ENCODE data around the gene CBX8.

CBX8 gene

DNA sequence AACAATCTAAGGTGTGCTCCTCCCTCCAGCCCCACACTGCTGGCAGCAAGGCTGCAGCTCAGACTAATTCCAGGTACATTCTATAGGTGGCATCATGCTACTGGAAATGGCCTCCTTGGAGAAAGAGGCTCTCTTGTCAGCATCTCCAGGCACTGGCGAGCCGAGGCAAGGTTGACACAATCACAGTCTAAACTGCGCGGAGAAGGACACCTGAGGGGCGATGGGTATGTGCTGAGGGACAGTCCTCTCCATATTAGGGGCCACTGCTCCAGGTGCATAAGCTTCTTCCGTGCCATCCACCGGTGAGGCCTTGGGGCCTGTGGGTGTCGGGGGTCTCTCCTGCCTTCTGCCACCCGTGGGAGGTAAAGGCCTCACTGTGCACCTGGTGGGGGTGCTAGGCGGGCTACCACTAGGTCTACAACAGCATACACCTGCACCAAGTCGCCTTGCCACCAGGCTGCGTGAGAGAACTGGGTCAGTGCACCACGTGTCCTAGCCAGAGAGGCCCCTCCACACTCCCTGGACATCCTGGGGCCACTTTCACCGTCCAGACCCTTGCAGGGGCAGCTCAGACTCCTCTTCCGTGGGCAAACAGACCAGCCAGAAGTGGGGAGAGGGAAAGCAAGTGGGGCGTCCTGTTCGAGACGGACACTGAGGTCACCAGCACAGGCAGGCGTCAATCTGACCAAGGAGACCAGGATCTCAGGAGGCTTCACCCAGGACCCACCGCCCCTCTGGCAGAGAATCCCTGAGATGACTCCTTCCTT, 12.1 kb upstream of the CBX8 start:
- Histone ChIP-seq H3K4me1 (ENCODE audit: insufficient read depth, low read length) (peaks cover 18% of the 10 kb centered on the region), H3K4me3 (ENCODE audit: low read depth in 1 of 2, low read length in 2 of 2) (no peak overlapping the region), H3K27ac (ENCODE audit: low read depth, low read length) (no peak overlapping the region), H3K9me3 (ENCODE audit: low read length) (no peaks in the 10 kb centered on the region), H3K27me3 (ENCODE audit: control insufficient read depth in 1 of 2, insufficient read depth in 2 of 2, low read length in 2 of 2) (peaks cover 77 to 88% of the 10 kb centered on the region in 2 donors), H3K36me3 (ENCODE audit: insufficient read depth, low read length) (no peaks in the 10 kb centered on the region), H3K9ac (ENCODE audit: low read length) (no peak overlapping the region)

DNA sequence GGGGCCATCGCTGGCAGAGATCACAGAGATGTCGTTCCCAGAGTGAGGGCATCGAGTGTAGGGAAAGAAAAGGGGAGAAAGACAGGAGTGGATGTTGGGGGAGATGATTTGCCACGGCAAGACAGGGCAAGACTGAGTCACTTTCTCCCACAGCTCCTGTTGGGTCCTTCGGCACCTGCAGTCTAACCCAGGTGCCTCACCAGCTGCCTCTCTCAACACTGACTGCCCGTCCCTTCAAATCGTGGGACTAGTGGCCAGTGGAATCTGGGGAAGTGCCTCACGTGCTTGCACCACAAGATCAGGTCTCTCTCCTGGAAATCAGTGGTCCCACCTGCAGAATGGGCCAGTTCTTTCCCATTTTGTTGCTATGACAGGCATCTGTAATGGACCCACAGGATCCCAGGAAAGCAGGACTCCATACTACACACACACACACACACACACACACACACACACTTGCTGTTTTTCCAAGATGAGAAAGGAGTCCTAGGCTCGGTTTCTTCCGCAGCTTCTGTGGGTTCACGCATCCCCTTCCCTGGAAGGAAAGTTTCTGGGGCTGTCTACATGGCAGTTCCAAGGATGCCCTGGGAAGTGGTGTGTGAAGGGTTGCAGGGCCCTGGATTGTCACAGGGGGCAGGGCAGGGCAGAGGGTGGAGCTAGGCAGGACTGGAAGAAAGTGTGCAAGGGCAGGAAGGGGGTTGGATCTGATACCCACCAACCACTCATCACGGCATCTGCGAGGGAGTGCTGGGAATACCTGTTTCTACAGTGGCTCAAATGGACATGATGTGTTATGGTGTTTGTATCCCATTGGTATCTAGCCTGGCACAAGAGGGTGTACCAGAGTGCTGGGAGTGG, 10.2 kb upstream of the CBX8 start:
- Histone ChIP-seq H3K9me3 (ENCODE audit: low read length) (peaks cover 4% of the 10 kb centered on the region), H3K4me1 (ENCODE audit: insufficient read depth, low read length) (peaks cover 12% of the 10 kb centered on the region), H3K36me3 (ENCODE audit: insufficient read depth, low read length) (no peaks in the 10 kb centered on the region), H3K27me3 (ENCODE audit: control insufficient read depth in 1 of 2, insufficient read depth in 2 of 2, low read length in 2 of 2) (peaks cover 86 to 93% of the 10 kb centered on the region in 2 donors), H3K27ac (ENCODE audit: low read depth, low read length) (no peak overlapping the region), H3K4me3 (ENCODE audit: low read depth in 1 of 2, low read length in 2 of 2) (no peak overlapping the region), H3K9ac (ENCODE audit: low read length) (no peak overlapping the region)

DNA sequence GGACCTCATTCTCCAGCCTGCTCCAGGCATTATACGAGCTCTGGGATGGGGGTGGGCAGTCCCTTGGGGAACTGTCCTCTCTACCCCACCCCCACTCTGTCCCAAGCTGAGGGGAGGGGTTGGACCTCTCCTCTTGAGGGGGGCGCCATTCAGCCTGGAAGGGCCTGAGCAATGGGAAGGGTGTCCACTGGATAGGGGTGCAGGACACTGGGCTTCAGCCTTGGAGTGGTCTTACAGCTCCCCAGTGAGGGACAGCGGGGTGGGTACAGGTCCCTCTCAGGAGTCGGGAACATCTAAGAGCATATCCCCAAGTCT, 9.5 kb upstream of the CBX8 start:
- no peak overlapping the region for H3K9ac ChIP-seq (ENCODE audit: low read length)
- peaks cover 7% of the 10 kb centered on the region for H3K4me1 ChIP-seq (ENCODE audit: insufficient read depth, low read length)
- no peak overlapping the region for H3K4me3 ChIP-seq (ENCODE audit: low read depth in 1 of 2, low read length in 2 of 2)
- H3K27me3 ChIP-seq (ENCODE audit: control insufficient read depth in 1 of 2, insufficient read depth in 2 of 2, low read length in 2 of 2): peaks cover 86 to 93% of the 10 kb centered on the region in 2 donors
- no peaks in the 10 kb centered on the region for H3K36me3 ChIP-seq (ENCODE audit: insufficient read depth, low read length)
- H3K9me3 ChIP-seq (ENCODE audit: low read length): peaks cover 9% of the 10 kb centered on the region
- no peak overlapping the region for H3K27ac ChIP-seq (ENCODE audit: low read depth, low read length)

DNA sequence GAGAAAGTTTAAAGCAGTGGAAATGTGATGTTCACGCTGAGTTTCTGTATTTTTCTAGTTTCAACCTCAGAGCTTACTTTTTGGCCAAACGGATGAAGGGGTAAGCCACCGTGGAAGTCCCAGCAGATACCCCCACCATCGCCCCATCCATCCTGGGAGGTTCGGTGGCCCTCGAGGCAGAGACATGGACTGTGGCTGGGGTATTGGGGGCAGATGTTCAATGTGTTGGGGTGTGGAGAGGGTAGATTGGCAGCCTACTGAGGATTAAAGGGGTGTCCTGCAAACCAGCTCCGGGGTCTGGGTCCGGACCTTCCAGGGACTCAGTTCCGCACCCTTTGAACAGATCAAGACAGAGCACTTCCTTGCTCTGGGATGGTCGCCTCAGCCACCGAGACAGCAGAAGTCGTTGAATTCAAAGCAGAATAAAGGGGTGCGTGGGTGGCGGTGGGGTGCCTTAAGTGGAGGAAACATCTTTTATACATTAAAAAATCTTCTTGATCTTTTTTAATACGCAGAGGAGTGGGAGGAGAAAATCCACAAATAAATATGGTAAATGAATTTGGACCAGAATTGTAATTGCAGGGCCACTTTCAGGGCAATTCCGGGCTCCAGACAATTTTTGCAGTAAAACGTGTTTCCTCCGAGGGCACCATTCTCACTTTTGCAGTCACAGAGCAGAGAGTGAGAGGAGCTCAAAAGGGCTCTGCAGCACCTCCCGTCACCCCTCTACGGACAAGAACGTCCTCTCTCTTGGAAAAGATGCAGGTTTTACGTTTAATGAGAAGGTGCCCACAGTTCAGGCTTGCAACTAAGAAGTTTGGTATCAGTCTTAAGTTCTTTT, 8.2 kb upstream of the CBX8 start:
- Histone ChIP-seq H3K4me3 (ENCODE audit: low read depth in 1 of 2, low read length in 2 of 2) (no peak overlapping the region), H3K36me3 (ENCODE audit: insufficient read depth, low read length) (no peaks in the 10 kb centered on the region), H3K9ac (ENCODE audit: low read length) (no peak overlapping the region), H3K9me3 (ENCODE audit: low read length) (peaks cover 10% of the 10 kb centered on the region), H3K4me1 (ENCODE audit: insufficient read depth, low read length) (peaks cover 7% of the 10 kb centered on the region), H3K27me3 (ENCODE audit: control insufficient read depth in 1 of 2, insufficient read depth in 2 of 2, low read length in 2 of 2) (peaks cover 92 to 94% of the 10 kb centered on the region in 2 donors), H3K27ac (ENCODE audit: low read depth, low read length) (no peak overlapping the region)

DNA sequence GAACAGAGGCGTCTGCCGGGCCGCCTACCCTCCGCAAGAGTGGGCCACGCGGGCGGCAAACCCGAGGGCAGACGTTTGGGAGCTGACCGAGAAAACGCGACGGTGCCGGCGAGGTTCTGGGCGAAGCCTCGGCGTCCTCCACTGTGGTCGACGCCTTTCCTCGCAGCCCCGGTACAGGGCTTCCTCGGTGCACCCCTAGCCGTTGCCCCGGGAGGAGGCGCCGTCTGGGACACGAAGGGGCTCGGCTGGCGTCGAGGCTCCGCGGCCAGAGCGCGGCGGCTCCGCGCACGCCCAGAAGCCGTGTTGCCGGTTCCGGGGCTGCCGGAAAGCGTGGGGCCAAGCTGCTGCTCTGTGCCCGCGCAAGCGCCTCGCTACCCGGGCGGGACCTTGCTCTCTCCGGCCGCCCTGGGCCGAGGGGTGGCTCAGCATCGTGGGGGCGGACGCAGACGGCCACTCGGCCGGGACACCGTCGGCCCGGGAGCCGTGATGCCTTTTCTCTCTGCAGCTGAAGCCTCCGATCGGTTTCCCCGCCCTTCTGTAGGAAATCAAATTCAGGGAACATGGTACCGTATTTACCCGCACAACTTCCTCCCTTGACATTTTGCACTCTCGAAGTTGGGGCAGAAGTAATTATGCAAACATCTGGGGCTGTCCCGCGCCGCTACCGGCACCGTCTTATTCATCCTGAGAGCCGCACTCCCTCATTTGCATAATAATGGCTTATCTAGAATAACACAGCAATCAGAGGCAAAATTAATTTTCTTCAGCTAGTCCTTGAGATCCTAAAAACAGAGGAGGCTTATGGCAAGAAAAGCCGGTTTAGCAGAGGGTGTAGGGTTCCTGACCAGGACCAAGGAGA, 7.3 kb upstream of the CBX8 start:
- H3K9me3 ChIP-seq (ENCODE audit: low read length): peaks cover 10% of the 10 kb centered on the region
- no peaks in the 10 kb centered on the region for H3K36me3 ChIP-seq (ENCODE audit: insufficient read depth, low read length)
- H3K4me3 ChIP-seq (ENCODE audit: low read depth in 1 of 2, low read length in 2 of 2): no peak overlapping the region
- peaks cover 12% of the 10 kb centered on the region for H3K4me1 ChIP-seq (ENCODE audit: insufficient read depth, low read length)
- peaks cover 99 to 100% of the 10 kb centered on the region in 2 donors for H3K27me3 ChIP-seq (ENCODE audit: control insufficient read depth in 1 of 2, insufficient read depth in 2 of 2, low read length in 2 of 2)
- no peak overlapping the region for H3K27ac ChIP-seq (ENCODE audit: low read depth, low read length)
- no peak overlapping the region for H3K9ac ChIP-seq (ENCODE audit: low read length)

DNA sequence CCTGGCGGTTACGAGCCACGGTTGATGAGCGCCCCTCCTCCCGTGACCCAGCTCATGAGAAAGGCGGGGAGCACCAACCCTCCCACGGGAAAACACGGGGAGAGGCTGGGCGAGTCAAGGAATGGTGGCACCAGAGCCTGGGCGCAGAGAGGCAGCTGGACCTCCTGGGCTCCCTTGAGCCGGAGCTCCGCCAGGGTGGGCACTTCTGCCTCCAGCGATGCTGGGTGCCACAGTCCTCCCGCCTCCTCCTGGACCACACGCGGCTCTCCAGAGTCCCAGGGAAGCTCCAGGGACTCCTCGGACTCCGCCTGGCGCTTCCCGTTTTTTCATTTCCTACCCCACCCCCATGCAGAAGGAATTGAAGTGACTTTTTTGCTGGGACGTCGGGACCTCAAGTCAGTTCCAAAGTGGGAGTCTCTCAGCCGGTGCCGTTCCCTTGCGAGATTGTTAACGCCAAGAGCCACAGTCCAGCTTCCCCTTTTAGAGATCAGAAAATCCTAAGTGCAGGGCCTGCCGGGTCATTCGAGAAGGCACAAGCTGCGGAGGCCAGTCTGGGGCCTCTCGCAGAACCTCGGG, 6.6 kb upstream of the CBX8 start:
- peaks cover 10% of the 10 kb centered on the region for H3K9me3 ChIP-seq (ENCODE audit: low read length)
- peaks cover 99 to 100% of the 10 kb centered on the region in 2 donors for H3K27me3 ChIP-seq (ENCODE audit: control insufficient read depth in 1 of 2, insufficient read depth in 2 of 2, low read length in 2 of 2)
- H3K36me3 ChIP-seq (ENCODE audit: insufficient read depth, low read length): no peaks in the 10 kb centered on the region
- no peak overlapping the region for H3K27ac ChIP-seq (ENCODE audit: low read depth, low read length)
- H3K4me1 ChIP-seq (ENCODE audit: insufficient read depth, low read length): peaks cover 19% of the 10 kb centered on the region
- H3K9ac ChIP-seq (ENCODE audit: low read length): no peak overlapping the region
- H3K4me3 ChIP-seq (ENCODE audit: low read depth in 1 of 2, low read length in 2 of 2): no peak overlapping the region

DNA sequence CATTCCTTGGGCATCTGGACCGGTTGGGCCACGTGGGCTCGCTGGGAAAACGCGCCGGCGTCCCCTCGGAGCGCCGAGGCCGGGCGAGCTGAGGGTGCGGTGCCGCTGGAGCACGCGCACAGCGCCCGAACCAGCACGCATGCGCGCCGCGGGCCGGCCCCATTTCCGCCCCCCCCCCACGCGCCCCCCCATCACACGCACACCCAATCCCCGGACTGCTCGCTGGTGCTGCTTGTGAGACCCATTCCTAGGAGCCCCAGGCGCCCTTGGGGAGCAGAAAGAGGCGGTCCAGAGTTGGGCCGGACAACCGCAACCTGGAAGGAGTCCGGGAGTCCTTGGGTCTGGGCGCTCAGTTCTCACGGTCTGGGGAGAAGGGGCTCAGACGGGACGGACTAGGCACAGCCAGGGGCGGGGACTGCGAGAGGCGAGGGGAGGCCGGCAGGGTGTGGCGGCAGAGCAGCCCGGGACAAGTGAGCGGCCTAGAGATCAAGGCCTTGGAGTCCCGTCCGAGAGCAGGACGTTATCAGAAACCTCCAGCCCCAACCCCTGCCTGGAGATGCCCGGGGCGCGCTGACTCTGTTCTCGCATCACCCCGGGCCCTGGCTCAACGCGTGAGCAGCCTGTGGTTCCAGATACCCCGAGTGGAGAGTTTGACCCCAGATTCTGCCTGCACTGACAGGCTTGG, 6.0 kb upstream of the CBX8 start:
- Histone ChIP-seq H3K36me3 (ENCODE audit: insufficient read depth, low read length) (no peaks in the 10 kb centered on the region), H3K9ac (ENCODE audit: low read length) (no peak overlapping the region), H3K9me3 (ENCODE audit: low read length) (peaks cover 10% of the 10 kb centered on the region), H3K4me1 (ENCODE audit: insufficient read depth, low read length) (peaks cover 25% of the 10 kb centered on the region), H3K4me3 (ENCODE audit: low read depth in 1 of 2, low read length in 2 of 2) (no peak overlapping the region), H3K27ac (ENCODE audit: low read depth, low read length) (no peak overlapping the region), H3K27me3 (ENCODE audit: control insufficient read depth in 1 of 2, insufficient read depth in 2 of 2, low read length in 2 of 2) (peaks cover 96 to 100% of the 10 kb centered on the region in 2 donors)

DNA sequence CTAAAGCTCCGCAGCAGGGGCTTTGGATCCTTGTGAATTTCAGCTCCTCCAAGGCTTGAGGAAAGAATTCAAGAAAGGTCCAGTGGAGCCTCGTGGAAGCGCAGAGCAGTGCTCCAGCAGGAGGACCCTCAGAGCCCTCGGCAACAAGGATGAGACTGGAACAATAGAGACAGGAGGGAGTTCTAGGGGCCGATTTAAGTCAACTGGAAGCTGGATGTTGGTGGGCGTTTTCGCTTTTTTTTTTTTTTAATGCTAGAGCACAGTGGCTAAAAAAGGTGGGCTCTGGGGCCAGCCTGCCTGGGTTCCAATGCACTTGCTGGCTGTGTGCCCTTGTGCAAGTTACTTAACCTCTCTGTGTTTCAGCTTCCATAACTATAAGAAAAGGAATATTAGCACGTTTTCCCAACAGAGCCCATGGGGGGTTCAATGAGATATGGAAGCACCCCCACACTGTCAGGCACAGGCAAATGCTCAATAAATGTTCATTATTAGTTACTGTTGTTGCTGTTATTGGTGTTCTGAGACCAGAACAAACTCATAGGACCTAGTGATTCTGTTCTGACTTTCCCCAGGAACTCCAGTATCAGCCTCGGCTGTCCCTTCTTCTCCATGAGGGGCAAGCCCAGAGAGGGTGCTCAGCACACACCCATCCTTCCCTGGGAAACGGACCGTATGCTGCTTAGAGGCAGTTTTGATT, 5.3 kb upstream of the CBX8 start:
- Histone ChIP-seq H3K36me3 (ENCODE audit: insufficient read depth, low read length) (no peaks in the 10 kb centered on the region), H3K27me3 (ENCODE audit: control insufficient read depth in 1 of 2, insufficient read depth in 2 of 2, low read length in 2 of 2) (peaks cover 89 to 96% of the 10 kb centered on the region in 2 donors), H3K27ac (ENCODE audit: low read depth, low read length) (no peak overlapping the region), H3K9ac (ENCODE audit: low read length) (no peak overlapping the region), H3K9me3 (ENCODE audit: low read length) (peaks cover 10% of the 10 kb centered on the region), H3K4me3 (ENCODE audit: low read depth in 1 of 2, low read length in 2 of 2) (no peak overlapping the region), H3K4me1 (ENCODE audit: insufficient read depth, low read length) (peaks cover 27% of the 10 kb centered on the region)

DNA sequence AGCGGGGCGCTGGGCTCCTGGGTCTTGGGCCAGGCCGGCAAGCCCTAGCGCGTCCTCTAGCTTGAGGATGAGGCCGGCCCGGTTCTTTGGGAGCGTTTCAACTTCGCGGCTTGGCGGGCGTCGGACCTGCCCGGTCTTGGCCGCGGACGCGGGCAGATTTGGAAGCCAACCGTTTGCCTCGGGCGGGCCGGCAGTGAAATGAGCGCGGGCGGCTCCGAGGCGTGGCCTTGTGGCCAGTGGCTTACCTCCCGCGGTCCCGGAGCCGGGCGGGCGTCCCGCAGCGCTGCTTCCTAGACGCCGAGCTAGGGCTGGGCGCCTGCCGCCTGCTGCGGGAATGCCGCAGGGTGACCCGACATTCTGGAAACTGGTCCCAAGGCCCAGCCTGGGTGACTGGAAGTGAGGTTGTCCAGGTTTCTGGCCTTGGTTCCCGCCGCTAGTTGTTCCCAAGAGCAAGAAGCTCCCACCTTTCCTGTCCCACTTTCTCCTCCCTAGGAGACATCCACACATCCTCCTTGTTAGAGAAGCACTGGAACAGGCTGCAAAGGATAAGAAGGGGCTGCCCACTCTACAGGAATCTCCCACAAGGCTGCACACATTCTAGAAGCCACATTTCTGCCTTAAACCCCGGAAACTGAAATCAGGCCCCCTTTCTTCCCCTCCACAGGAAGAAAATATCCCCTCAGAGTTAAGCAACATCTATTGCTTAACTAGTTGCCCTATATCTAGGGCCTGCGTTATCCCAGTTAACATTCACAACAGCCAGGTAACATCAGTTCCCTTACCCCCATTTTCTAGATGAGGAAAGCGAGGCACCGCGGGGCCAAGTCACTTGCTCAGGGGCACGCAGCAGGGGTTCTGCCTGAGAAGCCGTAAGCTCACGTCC, 4.5 kb upstream of the CBX8 start:
- no peak overlapping the region for H3K9ac ChIP-seq (ENCODE audit: low read length)
- peaks cover 81 to 88% of the 10 kb centered on the region in 2 donors for H3K27me3 ChIP-seq (ENCODE audit: control insufficient read depth in 1 of 2, insufficient read depth in 2 of 2, low read length in 2 of 2)
- H3K36me3 ChIP-seq (ENCODE audit: insufficient read depth, low read length): no peaks in the 10 kb centered on the region
- no peak overlapping the region for H3K4me3 ChIP-seq (ENCODE audit: low read depth in 1 of 2, low read length in 2 of 2)
- H3K4me1 ChIP-seq (ENCODE audit: insufficient read depth, low read length): peaks cover 28% of the 10 kb centered on the region
- no peak overlapping the region for H3K27ac ChIP-seq (ENCODE audit: low read depth, low read length)
- H3K9me3 ChIP-seq (ENCODE audit: low read length): peaks cover 10% of the 10 kb centered on the region

All from muscle layer of colon (tissue), 2 donors.